Measurements from ENCODE around the gene DAGLB.

DNA sequence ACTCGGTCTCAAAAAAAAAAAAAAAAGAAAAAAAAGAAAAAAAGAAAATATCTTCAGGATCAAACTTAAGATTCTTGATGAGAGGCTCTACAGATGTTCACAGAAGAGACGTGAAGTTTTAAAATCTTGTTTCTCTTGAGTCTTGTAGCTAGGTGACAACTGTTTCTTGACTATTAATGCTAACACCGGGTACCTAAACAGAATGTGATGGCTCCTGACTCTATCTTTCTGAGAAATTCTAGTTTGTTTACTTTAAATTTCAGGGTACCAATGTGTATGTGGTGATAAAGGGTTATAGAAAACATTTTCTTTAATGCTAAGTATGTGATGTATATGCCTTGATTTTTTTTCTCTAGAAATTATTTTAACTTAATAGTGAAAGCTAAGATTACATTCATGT, 61.0 kb downstream of the DAGLB start:
- TF ChIP-seq EZH2 (IDR thresholded peaks at IDR 0.05; ENCODE audit: borderline replicate concordance, low read depth, low read length, severe bottlenecking): no peak
- no peak for TF ChIP-seq CTCF (IDR thresholded peaks at IDR 0.05; ENCODE audit: borderline replicate concordance, extremely low read depth, low read length, poor library complexity, severe bottlenecking)

Data from DND-41 (cell line).